Activated CD8-positive, alpha-beta memory T cell treated with anti-CD3 and anti-CD28 coated beads, Interleukin-2, amount 50 U/mL, for 4 hours (primary cell): Measurements from ENCODE around the gene KIAA1671.
"Not testable (repeated sequence)": the region's sequence is repeated elsewhere in the genome, so short reads cannot be mapped to it uniquely, and the experiment has no call there.

ENCODE experiments used
- DNase-seq: peaks from one replicate; pipeline ENCODE4 v3.0.0-alpha.2; 2020

KIAA1671 gene

GRCh38 chr22:25206998-25207397 is 254.5 kb downstream of the KIAA1671 start:
- no peak for DNase-seq

GRCh38 chr22:25207553-25208157 is 255.1 kb downstream of the KIAA1671 start:
- DNase-seq, result no peak

GRCh38 chr22:25208328-25208727 is 255.8 kb downstream of the KIAA1671 start:
- DNase-seq, result no peak

GRCh38 chr22:25208743-25209505 is 256.4 kb downstream of the KIAA1671 start:
- DNase-seq, result no peak

GRCh38 chr22:25210793-25211192 is 258.3 kb downstream of the KIAA1671 start:
- no peak for DNase-seq

GRCh38 chr22:25212337-25212736 is 259.8 kb downstream of the KIAA1671 start:
- no peak for DNase-seq

- no peak for DNase-seq
Measured at GRCh38 chr22:25213221-25213620, 260.7 kb downstream of the KIAA1671 start.

GRCh38 chr22:25216230-25216629 is 263.7 kb downstream of the KIAA1671 start:
- DNase-seq, result no peak

GRCh38 chr22:25219211-25219689 is 266.7 kb downstream of the KIAA1671 start, which contains the start of gene CRYBB2:
CRYBB2 (plus strand) TSS chr22:25219639; CDS start chr22:25221430, 1,791 bp downstream.
- no peak for DNase-seq

- DNase-seq, result no peak
Measured at GRCh38 chr22:25219948-25220442, 267.5 kb downstream of the KIAA1671 start.

GRCh38 chr22:25221790-25222189 is 269.3 kb downstream of the KIAA1671 start:
- DNase-seq, result no peak

GRCh38 chr22:25223269-25223850 is 270.8 kb downstream of the KIAA1671 start:
- DNase-seq, result no peak

- no peak for DNase-seq
Measured at GRCh38 chr22:25228822-25229221, 276.3 kb downstream of the KIAA1671 start.

GRCh38 chr22:25230760-25231159 is 278.2 kb downstream of the KIAA1671 start:
- DNase-seq, result not testable (repeated sequence)

- DNase-seq, result no peak
Measured at GRCh38 chr22:25232301-25232700, 279.8 kb downstream of the KIAA1671 start.

GRCh38 chr22:25233706-25234105 is 281.2 kb downstream of the KIAA1671 start:
- not testable (repeated sequence) for DNase-seq

GRCh38 chr22:25235547-25236290 is 283.2 kb downstream of the KIAA1671 start:
- DNase-seq, result peak; percentile 40

- DNase-seq, result no peak
Measured at GRCh38 chr22:25236417-25236816, 283.9 kb downstream of the KIAA1671 start.

- no peak for DNase-seq
Measured at GRCh38 chr22:25237503-25237902, 285.0 kb downstream of the KIAA1671 start.

GRCh38 chr22:25238058-25238457 is 285.5 kb downstream of the KIAA1671 start:
- DNase-seq, result not testable (repeated sequence)
